HG03045 (cell line): ENCODE measurements around the gene JCHAIN.
"Not testable (repeated sequence)": the region's sequence is repeated elsewhere in the genome, so short reads cannot be mapped to it uniquely, and the experiment has no call there.

Experiments used
- ATAC-seq: cut with Tn5 transposase; IDR thresholded peaks from one replicate; pipeline ENCODE4 v1.9.1; 2021; ENCODE audit warnings: mild to moderate bottlenecking, moderate library complexity; ENCODE audit not compliant: unreplicated experiment

Gene JCHAIN

GRCh38 chr4:70650741-70651140 lies 15.6 kb downstream of the JCHAIN start:
- not testable (repeated sequence) for ATAC-seq

DNA sequence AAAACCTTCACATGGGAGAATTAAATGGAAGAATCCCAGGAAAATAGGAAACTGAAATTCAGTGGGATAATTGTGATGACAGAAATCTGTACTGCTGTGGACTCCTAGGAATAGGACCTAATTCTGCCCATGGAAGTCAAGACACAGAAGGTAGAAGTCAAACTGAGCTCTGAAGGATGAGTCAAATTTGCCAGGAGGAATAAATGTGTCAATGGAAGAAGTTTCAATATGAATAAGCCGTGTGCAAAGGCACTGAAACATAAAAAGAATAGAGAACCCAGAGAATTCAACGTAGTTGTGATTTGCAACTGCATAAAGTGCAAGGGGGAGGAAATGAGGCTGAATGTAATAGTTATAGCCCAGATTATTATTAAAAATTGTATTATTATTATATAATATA lies 26.1 kb downstream of the JCHAIN start:
- ATAC-seq, result no peak

GRCh38 chr4:70637239-70637913 lies 28.9 kb downstream of the JCHAIN start:
- ATAC-seq, result no peak

GRCh38 chr4:70634482-70634881 lies 31.8 kb downstream of the JCHAIN start:
- no peak for ATAC-seq

- ATAC-seq, result no peak
Measured at GRCh38 chr4:70632028-70632427, 34.3 kb downstream of the JCHAIN start.

GRCh38 chr4:70630162-70630561 lies 36.1 kb downstream of the JCHAIN start:
- ATAC-seq, result no peak

- no peak for ATAC-seq
Measured at GRCh38 chr4:70629469-70630090, 36.7 kb downstream of the JCHAIN start.

DNA sequence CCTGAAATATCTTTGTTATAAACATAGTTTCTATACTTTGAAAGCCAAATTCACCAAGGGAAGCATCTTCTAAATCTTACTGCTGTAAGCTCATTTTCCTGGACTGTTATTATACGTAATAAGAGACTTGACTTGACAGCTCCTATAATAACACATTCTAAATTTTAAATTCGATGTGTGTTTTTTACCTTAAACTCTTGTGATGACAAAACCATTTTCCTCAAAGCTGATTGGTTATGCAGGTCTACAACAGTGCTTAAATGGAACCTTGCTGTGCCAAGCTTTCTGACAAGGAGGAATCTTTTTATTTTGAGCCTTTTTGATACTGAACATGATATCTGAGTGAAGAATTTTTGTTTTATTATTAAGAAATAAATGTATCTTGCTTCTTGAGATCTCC lies 37.9 kb downstream of the JCHAIN start, which contains the start of gene ENAM:
TSS of gene ENAM (plus strand) at position 301 of the 400 bp plus-strand sequence. CDS start 757 bp downstream, outside the sequence.
- no peak for ATAC-seq

- ATAC-seq, result no peak
Measured at GRCh38 chr4:70627620-70628019, 38.7 kb downstream of the JCHAIN start.

DNA sequence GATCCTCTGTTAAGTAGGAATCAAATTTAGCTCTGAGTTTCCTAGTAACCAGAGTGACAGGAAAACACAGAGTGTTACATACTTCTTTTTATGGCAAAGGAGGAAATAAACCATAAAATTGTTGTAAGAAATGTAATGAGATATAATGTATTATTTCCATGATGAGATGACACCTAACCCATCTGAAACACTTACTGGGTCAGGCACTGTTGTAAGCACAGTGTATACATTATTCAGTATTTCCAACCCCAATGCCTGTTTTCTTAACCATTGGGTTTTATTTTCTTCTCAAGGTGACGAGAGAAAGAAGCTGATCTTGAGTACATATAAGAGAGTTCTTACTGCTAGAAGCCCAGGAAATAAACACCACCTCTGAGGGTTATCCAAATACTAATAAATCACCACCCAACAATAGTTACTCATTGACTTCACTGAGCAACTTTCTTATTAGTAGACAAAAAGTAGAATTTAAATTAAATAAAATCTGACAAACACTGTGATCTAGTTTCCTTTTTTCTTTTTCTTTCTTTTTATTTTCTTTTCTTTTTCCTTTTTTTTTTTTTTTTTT lies 42.0 kb downstream of the JCHAIN start:
- ATAC-seq, result no peak

- ATAC-seq, result no peak
Measured at GRCh38 chr4:70623323-70623722, 43.0 kb downstream of the JCHAIN start.

DNA sequence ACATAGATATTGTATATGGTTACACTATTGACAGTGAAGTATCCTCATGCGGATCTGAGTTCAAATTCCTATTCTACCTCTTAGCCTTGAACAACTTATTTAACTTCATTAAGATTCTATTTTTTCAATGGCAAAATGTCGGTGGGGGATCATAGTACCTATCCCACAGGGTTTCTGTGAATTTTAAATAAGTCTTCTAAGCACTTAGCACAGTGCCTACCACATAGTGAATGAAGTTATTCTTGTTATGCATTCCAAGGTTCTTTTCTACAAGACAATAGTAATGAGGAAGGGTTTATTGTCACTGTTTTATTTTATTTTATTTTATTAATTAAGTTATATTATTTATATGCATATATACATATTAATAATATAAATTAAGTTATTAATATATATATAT lies 46.5 kb downstream of the JCHAIN start:
- ATAC-seq, result no peak

GRCh38 chr4:70619288-70619687 lies 47.0 kb downstream of the JCHAIN start:
- no peak for ATAC-seq

DNA sequence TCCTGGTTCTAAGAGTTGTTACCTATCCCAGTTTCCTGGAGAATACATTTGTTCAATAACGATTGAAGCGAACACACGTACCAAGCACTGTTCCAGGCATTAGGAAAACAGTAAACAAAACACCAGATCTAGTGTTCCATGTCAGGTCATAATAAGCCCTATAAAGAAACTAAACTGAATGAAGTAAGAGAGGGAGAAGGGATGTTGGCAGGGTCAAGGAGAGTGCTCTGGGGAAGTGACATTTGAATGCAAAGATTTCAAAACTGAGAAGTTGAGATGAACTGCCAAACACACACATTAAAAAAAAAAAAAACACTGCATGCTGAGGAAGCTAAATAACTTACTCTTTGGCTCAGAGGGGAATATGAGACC lies 52.1 kb downstream of the JCHAIN start:
- no peak for ATAC-seq

- peak; percentile 52 for ATAC-seq
Measured at GRCh38 chr4:70613306-70614183, 52.8 kb downstream of the JCHAIN start.

GRCh38 chr4:70608324-70608723 lies 58.0 kb downstream of the JCHAIN start:
- ATAC-seq, result no peak

DNA sequence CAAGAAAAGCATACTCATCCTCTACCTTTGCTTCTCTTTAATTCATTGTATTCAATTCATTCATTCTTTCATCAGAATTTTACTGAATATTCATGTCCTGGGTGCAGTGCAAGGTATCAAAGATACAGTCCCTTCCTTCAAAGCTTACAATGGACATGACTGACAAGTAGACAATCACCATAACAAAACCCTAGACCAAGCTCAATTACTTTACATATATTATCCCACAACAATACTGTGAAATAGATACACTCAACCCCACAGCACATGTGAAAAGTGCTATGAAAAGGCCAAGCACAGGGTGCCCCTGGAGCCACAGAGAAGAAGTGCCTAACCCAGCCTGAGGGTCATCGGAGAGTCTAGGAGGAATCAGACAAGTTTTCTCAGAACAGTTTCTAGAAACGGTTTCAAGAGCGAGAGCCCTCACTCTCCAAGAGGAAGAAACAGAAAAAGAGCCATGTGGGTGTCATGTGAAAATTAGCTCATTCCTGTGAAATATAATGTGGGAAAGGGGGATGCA lies 58.9 kb downstream of the JCHAIN start:
- ATAC-seq, result no peak

DNA sequence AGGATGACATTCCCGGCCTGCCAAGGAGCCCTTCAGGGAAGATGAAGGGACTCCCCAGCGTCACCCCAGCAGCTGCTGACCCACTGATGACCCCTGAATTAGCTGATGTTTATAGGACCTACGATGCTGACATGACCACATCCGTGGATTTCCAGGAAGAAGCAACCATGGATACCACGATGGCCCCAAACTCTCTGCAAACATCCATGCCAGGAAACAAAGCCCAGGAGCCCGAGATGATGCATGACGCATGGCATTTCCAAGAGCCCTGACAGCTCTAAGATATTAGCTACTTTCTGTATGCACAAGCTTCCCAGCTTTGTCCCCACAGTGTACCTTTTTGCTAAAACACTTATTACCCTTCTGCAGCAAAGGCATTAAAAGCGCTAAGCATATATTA lies 59.8 kb downstream of the JCHAIN start:
- no peak for ATAC-seq
